HepG2 (cell line): Measurements from ENCODE around the gene FKBP10.

Experiments used
- GTF2F1 ChIP-seq: fragments of 150-350 bp; IDR thresholded peaks from 2 replicates; pipeline ENCODE4 v1.6.1; 2014; ENCODE audit warnings: low read length
- NR3C1 ChIP-seq: sonication (generic); formaldehyde crosslinking; IDR thresholded peaks from 2 replicates; pipeline ENCODE4 v1.4.0; 2020; ENCODE audit warnings: missing genetic modification reagents
- U2AF1 ChIP-seq: fragments of 200-400 bp; formaldehyde crosslinking; optimal IDR thresholded peaks from 2 replicates; pipeline ENCODE3; 2017; ENCODE audit warnings: mild to moderate bottlenecking, low read depth, low read length
- ZNF737 ChIP-seq: sonication (generic); formaldehyde crosslinking; IDR thresholded peaks from 2 replicates; pipeline ENCODE4 v1.5.0; 2020; ENCODE audit warnings: missing genetic modification reagents, mild to moderate bottlenecking, borderline replicate concordance
- TF ChIP-seq, protein P1 (sequence below): IDR thresholded peaks from 2 replicates; pipeline ENCODE4 v1.6.1; 2012; ENCODE audit warnings: inconsistent platforms

- TF ChIP-seq, protein P1, sequence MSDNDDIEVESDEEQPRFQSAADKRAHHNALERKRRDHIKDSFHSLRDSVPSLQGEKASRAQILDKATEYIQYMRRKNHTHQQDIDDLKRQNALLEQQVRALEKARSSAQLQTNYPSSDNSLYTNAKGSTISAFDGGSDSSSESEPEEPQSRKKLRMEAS = no peak
- TF ChIP-seq NR3C1 (CRISPR knock-in tag) = no peak
- no peak for TF ChIP-seq U2AF1
- no peak for TF ChIP-seq GTF2F1
- no peak for TF ChIP-seq ZNF737 (CRISPR knock-in tag)
These were observed 25.1 kb downstream of the FKBP10 start, which contains the start of gene KLHL10 for GRCh38 chr17:41837761-41838538.
